HG02623 (cell line): Measurements from ENCODE around the gene MTHFD2L.

Experiments
- ATAC-seq: cut with Tn5 transposase; IDR thresholded peaks from one replicate; pipeline ENCODE4 v1.9.1; 2021; ENCODE audit warnings: moderate library complexity; ENCODE audit not compliant: unreplicated experiment

MTHFD2L gene

GRCh38 chr4:74294681-74295080 is 136.8 kb downstream of the MTHFD2L start:
- ATAC-seq: no peak

DNA sequence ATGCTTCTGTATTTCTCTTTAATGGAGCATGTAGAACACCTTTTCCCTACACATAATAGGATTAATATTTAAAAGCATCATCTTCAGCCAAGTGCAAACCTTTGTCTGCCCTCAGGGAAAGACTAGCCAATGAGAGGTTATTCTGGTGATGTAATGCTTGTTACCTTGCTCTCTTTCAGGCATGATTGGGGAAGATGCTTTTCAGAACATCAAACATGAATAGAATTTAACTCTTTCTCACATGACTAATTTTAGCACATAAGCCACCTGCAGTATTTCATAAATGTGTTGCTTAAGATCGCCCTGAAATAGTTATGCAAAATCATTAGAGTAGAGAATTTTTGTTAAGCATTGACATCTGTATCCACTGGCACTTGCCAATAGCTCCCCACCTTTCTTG is 139.6 kb downstream of the MTHFD2L start:
- ATAC-seq: peak; percentile 57

DNA sequence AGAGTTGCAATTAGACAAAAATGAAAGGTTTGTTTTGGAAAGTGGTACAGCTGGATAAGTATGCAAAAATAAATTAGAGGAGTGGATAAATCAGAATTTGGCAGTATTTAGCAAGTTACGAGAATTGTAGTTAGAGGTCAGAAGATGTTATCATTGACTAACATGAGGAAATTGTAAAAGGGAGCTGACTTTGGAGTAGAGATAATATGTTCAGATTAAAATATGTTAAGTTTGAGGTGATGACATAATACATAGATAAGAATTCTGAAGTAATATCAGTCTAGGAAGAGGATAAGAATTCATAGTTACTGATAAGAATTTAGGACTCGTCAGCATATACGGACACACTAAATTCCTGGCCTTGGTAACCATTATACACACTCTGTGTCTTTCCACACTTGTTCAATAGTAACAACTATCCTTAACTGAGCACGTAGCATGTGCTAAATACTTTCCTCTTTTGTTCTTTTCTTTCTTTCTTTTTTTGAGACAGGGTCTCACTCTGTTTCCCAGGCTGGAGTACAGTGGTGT is 146.2 kb downstream of the MTHFD2L start:
- no peak for ATAC-seq

DNA sequence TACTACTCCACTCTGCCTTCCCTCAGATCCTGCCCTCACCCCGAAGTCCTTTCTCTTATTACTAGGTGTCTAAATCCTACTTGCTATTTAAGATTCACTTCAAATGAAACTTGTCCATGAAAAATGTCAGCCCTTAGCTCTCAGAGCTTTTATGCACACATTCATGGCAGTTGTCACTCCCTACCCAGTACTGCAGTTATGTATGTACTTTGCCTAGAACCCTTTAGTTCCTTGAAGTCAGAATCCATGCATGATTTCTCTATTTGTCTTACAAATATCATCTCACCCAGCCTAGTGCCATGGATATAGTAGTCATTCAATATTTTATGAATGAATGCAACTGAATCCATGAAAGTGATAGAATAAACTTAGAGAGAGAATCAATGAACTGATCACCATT is 147.1 kb downstream of the MTHFD2L start:
- ATAC-seq: no peak

GRCh38 chr4:74307170-74307569 is 149.3 kb downstream of the MTHFD2L start:
- ATAC-seq: no peak

DNA sequence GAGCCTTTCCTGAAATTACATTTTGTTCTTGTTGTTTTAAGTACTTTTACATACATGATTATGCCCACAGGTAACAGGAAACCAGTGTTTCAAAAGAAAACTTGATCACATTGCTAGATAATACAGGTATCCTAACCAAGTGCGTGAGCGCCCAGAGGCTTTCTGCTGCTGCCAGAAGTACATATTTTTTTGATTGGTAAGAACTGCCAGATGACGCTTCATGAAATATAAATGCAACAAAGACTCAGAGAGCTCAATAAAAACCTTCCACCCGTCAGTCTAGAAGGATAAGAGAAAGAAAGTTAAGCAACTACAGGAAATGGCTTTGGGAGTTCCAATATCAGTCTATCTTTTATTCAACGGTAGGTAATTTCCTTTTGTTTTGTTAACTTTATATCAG is 150.3 kb downstream of the MTHFD2L start, which contains the start of gene EPGN:
Gene EPGN (plus strand): TSS at position 256 of the 400 bp plus-strand sequence. CDS start 64 bp downstream, at position 320.
- ATAC-seq: no peak

DNA sequence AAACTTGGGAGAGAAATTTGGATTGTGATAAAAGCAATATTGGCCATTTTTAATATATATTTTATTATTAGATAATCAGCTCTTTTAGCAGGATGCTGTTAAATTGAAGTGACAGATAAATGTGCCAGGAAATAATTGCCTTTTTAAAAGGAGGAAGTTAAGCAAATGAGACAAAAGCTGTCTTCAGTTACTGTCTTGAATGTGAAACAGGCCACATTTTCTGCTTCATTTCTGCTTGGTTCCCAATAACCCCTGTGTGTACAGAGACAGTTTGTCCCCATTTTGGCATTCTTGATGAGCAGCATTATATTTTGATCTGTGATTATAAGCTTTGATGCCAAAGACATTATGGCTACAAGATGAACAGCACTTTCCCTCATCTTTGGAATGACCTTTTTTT is 151.3 kb downstream of the MTHFD2L start:
- ATAC-seq: no peak

DNA sequence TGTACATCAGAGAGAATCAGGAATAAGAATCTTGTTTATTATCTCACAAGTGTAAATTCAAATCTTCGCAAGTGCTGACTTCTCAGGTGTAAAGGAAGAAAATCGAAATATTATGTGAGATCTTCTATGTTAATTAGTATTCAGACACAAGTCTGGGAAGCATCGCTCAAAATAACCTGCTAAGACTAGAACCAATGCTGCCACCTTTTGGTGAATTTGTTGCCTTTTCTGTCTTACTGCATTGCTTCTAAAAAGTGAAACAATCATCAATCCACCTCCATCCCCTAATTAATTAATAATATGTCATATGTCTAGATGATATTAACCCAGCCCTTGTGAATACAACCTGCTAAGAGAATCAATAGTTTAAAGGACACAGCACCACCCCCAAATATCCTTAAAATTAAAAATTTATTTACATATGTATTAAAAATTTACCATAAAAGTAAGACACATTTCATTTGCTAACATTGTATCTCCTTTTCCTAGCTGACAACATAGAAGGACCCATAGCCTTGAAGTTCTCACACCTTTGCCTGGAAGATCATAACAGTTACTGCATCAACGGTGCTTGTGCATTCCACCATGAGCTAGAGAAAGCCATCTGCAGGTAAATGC is 153.9 kb downstream of the MTHFD2L start:
- peak; percentile 66 for ATAC-seq

DNA sequence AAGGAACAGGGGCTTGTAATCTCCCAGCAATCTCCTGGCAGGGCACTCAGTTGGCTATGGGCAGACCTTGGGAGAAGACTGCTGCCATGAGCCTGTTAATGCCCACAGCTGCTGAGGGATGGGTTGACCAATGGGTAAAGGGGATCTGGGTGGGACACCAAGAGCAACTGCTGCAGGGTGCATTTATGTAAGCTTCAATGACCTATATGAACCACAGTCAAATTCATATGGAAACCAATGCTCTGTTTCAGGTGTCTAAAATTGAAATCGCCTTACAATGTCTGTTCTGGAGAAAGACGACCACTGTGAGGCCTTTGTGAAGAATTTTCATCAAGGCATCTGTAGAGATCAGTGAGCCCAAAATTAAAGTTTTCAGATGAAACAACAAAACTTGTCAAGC is 156.4 kb downstream of the MTHFD2L start:
- no peak for ATAC-seq

DNA sequence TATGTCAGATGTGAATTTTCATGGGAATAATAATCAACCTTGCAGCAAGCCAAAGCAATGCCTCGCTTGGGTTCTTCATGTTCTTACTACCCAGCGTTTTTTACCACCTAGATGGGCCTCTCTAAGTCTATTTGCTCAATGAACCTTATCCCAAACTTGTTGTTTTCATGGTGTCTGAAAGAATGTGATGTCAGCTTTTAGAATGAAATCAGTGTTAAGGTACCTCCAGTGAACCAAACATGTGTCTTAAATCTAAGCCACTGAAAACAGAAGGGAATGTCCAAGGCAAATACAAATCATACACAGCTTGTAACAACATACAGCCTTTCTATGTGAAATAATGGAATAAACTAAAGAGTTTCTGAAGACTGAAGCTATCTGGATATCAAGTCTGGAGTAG is 157.0 kb downstream of the MTHFD2L start:
- ATAC-seq: no peak

GRCh38 chr4:74315376-74315775 is 157.5 kb downstream of the MTHFD2L start:
- no peak for ATAC-seq

DNA sequence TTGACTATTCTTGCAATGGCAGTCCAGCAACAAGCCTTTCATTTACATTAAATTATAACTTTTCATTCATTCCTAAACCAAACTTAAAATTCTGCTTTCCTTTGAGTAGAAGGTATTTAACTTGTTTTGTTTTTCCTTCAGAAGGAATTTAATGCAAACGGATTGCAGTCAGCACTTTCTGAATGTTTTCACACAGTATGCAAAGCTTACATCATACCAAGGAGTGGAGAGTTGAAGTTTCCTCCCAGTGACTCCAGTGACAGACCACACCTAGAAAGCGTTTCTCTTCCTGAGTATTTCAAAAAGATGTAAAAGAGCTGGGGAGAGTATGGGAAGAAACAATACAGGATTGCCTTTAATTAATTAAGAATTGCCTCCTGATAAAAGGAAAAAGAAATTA is 158.5 kb downstream of the MTHFD2L start:
- ATAC-seq: no peak

- no peak for ATAC-seq
These were observed 159.8 kb downstream of the MTHFD2L start for GRCh38 chr4:74317616-74318246.

DNA sequence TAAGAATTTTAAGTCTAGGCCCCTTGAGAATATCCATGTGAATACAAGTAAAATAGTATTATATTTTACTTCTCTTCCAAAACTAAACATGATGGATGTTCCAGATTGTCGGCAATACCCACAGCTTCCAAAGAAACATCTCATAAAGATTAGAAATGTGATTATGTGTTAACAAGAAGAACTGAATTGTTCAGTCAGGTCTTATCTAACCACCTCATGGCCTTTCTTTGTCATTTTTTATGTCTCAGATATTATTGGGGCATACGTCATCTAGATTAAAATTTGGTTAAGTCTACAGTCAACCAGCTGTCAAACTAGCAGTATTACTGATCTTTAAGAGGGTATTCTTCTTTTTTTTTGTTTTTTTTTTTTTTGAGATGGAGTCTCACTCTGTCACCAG is 160.4 kb downstream of the MTHFD2L start:
- ATAC-seq: no peak

DNA sequence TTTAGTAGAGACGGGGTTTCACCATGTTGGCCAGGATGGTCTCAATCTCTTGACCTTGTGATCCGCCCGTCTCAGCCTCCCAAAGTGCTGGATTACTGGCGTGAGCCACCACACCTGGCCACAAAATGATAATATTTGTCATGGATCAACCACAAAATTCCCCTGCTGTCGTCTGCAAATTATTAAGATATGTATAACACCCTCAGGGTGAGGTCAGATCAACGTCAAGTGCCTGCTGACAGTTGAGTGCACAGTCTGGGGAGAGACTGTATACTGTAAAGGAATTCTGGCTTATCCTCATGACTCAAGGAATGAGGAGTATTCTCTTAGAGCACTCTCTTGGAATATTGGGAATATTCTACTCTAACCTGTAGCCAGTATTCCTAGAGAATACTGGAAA is 161.6 kb downstream of the MTHFD2L start:
- no peak for ATAC-seq

DNA sequence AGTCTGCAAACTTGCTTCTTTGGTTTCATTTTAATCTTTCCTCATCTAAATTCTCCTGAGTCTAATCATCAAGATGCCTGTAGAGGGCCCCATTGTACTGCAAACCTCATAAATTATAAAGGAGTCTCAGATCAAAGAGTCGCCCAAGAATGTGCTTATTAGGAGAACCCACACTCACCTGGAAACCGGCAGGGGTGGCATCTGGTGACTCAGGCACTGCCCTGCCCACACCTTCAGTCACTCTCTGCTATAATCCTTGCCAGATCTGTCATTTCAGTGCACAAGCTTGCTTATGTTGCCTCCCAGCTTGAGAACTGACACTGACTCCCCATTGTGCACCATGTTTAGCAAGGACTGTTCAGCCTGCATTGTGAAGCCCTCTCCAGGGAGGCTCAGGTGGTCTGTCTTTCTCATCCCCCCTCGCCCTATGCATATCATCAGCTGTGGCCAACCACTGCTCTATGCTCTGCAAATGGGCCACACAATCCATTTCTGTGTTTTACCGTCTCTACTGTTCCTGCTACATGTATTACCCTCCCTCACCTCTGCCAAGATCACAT is 162.7 kb downstream of the MTHFD2L start:
- peak; percentile 78 for ATAC-seq

DNA sequence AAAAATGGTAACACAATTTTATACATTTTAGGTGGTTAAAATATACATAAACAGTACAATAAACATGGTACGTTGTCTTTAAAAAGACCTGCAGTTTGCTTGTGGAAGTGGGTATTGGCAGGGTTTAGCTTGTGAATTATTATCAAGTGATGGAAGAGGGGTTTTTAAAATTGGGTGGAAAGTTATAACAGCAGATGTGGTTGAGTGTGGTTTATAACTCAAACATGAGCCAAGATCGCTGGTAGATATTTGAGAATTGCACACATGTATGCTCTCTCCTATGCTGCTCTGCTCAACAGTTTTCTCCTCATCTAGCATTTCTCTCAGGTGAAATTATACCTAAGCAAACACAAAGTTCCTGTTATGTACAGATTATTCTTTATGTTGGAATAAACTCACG is 164.4 kb downstream of the MTHFD2L start:
- no peak for ATAC-seq

DNA sequence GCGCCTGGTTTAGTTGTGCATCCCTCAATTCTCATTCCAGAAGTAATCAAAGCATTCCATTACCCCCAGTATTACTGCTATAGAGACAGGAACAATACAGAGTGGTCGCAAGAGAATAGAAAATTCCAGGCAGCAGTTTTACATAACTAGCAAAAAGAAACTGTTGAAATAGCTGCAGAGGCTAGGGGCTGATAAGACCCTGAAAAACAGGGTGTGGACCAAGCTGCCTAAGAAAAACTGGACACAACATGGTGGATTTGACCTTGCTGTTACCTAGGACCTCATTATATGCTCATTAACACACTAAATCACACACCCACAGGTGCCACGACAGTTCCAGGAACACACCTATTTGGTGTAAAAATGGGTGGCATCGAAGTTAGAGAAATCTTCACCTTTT is 165.7 kb downstream of the MTHFD2L start:
- ATAC-seq: no peak

GRCh38 chr4:74324262-74324661 is 166.3 kb downstream of the MTHFD2L start:
- ATAC-seq: no peak

- no peak for ATAC-seq
These were observed 168.0 kb downstream of the MTHFD2L start for GRCh38 chr4:74325886-74326285.

DNA sequence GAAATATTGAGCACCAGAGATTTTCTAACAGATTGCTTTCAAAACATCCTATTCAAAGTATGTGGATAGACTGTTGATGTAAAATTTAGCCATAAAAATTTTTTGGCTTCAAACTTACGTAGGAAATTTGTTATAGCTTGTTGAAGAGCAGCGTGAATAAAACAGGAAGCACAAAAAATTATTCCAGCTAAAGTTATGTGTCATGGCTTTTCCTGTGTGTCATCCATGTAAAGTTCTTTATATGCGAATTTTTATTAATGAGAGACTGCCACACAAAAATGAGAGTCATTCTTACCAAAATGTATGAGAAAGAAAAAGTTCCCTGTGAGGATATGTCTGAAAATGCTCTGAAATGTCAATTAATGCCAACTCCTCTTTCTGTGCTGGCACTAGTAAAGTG is 169.8 kb downstream of the MTHFD2L start:
- no peak for ATAC-seq

GRCh38 chr4:74328501-74328900 is 170.6 kb downstream of the MTHFD2L start:
- no peak for ATAC-seq
